GM12891 (cell line): ENCODE measurements around the gene P2RY1.

ENCODE experiments used
- POLR2A ChIP-seq: IDR thresholded peaks from 2 replicates; pipeline ENCODE4 v1.6.1; 2011; ENCODE audit warnings: low read depth, low read length, control low read depth
- POLR2AphosphoS5 ChIP-seq: IDR thresholded peaks from 2 replicates; pipeline ENCODE4 v1.6.1; 2011; ENCODE audit warnings: low read depth, low read length, control low read depth
- SPI1 ChIP-seq: IDR thresholded peaks from 2 replicates; pipeline ENCODE4 v1.6.1; 2011; ENCODE audit warnings: low read depth, low read length, control low read depth

- TF ChIP-seq POLR2A (no peak), SPI1 (no peak), POLR2AphosphoS5 (no peak)
Measured at GRCh38 chr3:152874896-152875749, 40.2 kb downstream of the P2RY1 start.
